Thyroid gland (tissue), 4 donors: ENCODE measurements around the gene CFAP90. TPM values are rescaled to one million over a fixed set of nuclear protein-coding genes. Genes with fewer than 3 reads are reported as not detected.

ENCODE experiments used
- DNase-seq, 2 donors: peaks; one replicate each; pipeline ENCODE4 v3.0.0-alpha.2; 2019
- H3K27ac ChIP-seq, 3 donors: fragments of 200-600 bp; sonication (generic); 1 replicate in 2 of 3; 2 replicates in 1 of 3; pipeline ENCODE4 v1.5.1; 2016 to 2019; ENCODE audit warnings: mild to moderate bottlenecking in 1 of 3, moderate library complexity in 1 of 3
- H3K27me3 ChIP-seq: fragments of 200-600 bp; sonication (generic); one replicate; pipeline ENCODE4 v1.5.1; 2019
- H3K36me3 ChIP-seq, 2 donors: fragments of 200-600 bp; sonication (generic); one replicate each; pipeline ENCODE4 v1.5.1; 2016 to 2019
- H3K4me1 ChIP-seq, 2 donors: fragments of 200-600 bp; sonication (generic); one replicate each; pipeline ENCODE4 v1.5.1; 2017 to 2019
- H3K4me3 ChIP-seq, 3 donors: fragments of 200-600 bp; sonication (generic); replicated peaks in 1 of 3; 1 replicate in 2 of 3; 2 replicates in 1 of 3; pipeline ENCODE4 v1.5.1; 2016; ENCODE audit warnings: mild to moderate bottlenecking in 1 of 3
- H3K9me3 ChIP-seq: fragments of 200-600 bp; sonication (generic); one replicate; pipeline ENCODE4 v1.5.1; 2017
- CTCF ChIP-seq, 6 experiments: fragments of 200-600 bp in 3 of 6; fragments of 450-650 bp in 3 of 6; sonication (generic) in 3 of 6; IDR thresholded peaks; one replicate each; pipeline ENCODE4 v1.5.1; 2016 to 2019; ENCODE audit warnings: antibody characterized with exemption in 6 of 6, mild to moderate bottlenecking in 2 of 6, inconsistent platforms in 1 of 6, moderate library complexity in 1 of 6
- POLR2A ChIP-seq, 2 donors: fragments of 450-650 bp; IDR thresholded peaks; one replicate each; pipeline ENCODE4 v1.6.1; 2017; ENCODE audit warnings: antibody characterized with exemption in 2 of 2, mild to moderate bottlenecking in 2 of 2, moderate library complexity in 1 of 2
- WGBS, 2 donors: methylation state at CpG; one replicate each; pipeline ENCODE4 v1.1.5; 2017; 5-methylcytosine and 5-hydroxymethylcytosine counted together
- intact Hi-C: fragments of 100-400 bp; cut with DNase I; formaldehyde crosslinking; loops from one replicate; pipeline ENCODE4 v1.15.1; 2023
- total RNA-seq, 4 donors: library from RNA; depleted of rRNA; stranded (reverse); fragments of >200 nt; gene quantifications; one replicate each; pipeline ENCODE4 v1.2.3, GENCODE V29; 2016

Gene CFAP90
- total RNA-seq, 4 donors from 2014 or later: 0.49 to 0.89 (median 0.81) TPM; not detected in 1

GRCh38 chr5:7824995-7825394 lies 25.9 kb downstream of the CFAP90 start:
- DNase-seq: no peak
- Histone ChIP-seq H3K36me3 (no peaks in the 10 kb centered on the region), H3K27me3 (no peaks in the 10 kb centered on the region), H3K27ac (no peak overlapping the region), H3K4me3 (no peak overlapping the region), H3K9me3 (no peaks in the 10 kb centered on the region), H3K4me1 (no peaks in the 10 kb centered on the region)
- intact Hi-C loops: no loop called here
- no peak for TF ChIP-seq POLR2A (IDR thresholded peaks at IDR 0.05)
- TF ChIP-seq CTCF (IDR thresholded peaks at IDR 0.05): no peak
- WGBS, 2 donors: 91 to 95% methylated on average over 16 to 18 of the region's 18 CpGs

GRCh38 chr5:7823594-7823993 lies 27.3 kb downstream of the CFAP90 start:
- intact Hi-C loops: no loop called here

GRCh38 chr5:7822449-7822848 lies 28.5 kb downstream of the CFAP90 start:
- H3K36me3 ChIP-seq: no peaks in the 10 kb centered on the region
- no peaks in the 10 kb centered on the region for H3K4me1 ChIP-seq
- WGBS, 2 donors: 93% methylated on average over 3 of the region's 3 CpGs
- H3K9me3 ChIP-seq: no peaks in the 10 kb centered on the region
- no peak overlapping the region for H3K4me3 ChIP-seq
- DNase-seq: no peak
- no peaks in the 10 kb centered on the region for H3K27me3 ChIP-seq
- no peak overlapping the region for H3K27ac ChIP-seq
- intact Hi-C loops: no loop called here
- TF ChIP-seq POLR2A (IDR thresholded peaks at IDR 0.05): no peak

More at GRCh38 chr5:7823594-7823993, 27.3 kb downstream of the CFAP90 start:
- Histone ChIP-seq H3K4me3 (no peak overlapping the region), H3K27me3 (no peaks in the 10 kb centered on the region), H3K4me1 (no peaks in the 10 kb centered on the region), H3K36me3 (no peaks in the 10 kb centered on the region), H3K27ac (no peak overlapping the region), H3K9me3 (no peaks in the 10 kb centered on the region)
- no peak for TF ChIP-seq CTCF (IDR thresholded peaks at IDR 0.05)
- TF ChIP-seq POLR2A (IDR thresholded peaks at IDR 0.05): no peak
- no peak for DNase-seq
- 81 to 91% methylated on average over 8 of the region's 8 CpGs for WGBS, 2 donors

- peaks cover 8 to 31% of the 10 kb centered on the region in 2 donors for H3K4me1 ChIP-seq
- no peaks in the 10 kb centered on the region for H3K36me3 ChIP-seq
- 31 to 40% methylated on average over 8 to 9 of the region's 9 CpGs for WGBS, 2 donors
- no peak for DNase-seq
- no peaks in the 10 kb centered on the region for H3K9me3 ChIP-seq
- H3K27ac ChIP-seq: no peak overlapping the region
- TF ChIP-seq POLR2A (IDR thresholded peaks at IDR 0.05): no peak
- TF ChIP-seq CTCF (IDR thresholded peaks at IDR 0.05): peak in 1 of 6 experiments; percentile 6
- no peaks in the 10 kb centered on the region for H3K27me3 ChIP-seq
- no peak overlapping the region for H3K4me3 ChIP-seq
- intact Hi-C loops: no loop called here
These were observed 34.4 kb downstream of the CFAP90 start for GRCh38 chr5:7816535-7816901.

GRCh38 chr5:7815892-7816534 lies 34.9 kb downstream of the CFAP90 start:
- H3K36me3 ChIP-seq: no peaks in the 10 kb centered on the region
- no peaks in the 10 kb centered on the region for H3K9me3 ChIP-seq
- no peaks in the 10 kb centered on the region for H3K27me3 ChIP-seq
- peaks cover 8 to 31% of the 10 kb centered on the region in 2 donors for H3K4me1 ChIP-seq
- 15 to 16% methylated on average over 12 of the region's 12 CpGs for WGBS, 2 donors
- H3K27ac ChIP-seq: no peak overlapping the region
- TF ChIP-seq CTCF (IDR thresholded peaks at IDR 0.05): peak; percentile 56 to 94 (median 90)
- no peak for TF ChIP-seq POLR2A (IDR thresholded peaks at IDR 0.05)
- no peak overlapping the region for H3K4me3 ChIP-seq
- DNase-seq: peak; percentile 81 to 87
- intact Hi-C loops: no loop called here
